GM06990 (cell line): ENCODE measurements around the gene PANK1.

Experiments used
- DNase-seq: peaks from one replicate; pipeline ENCODE4 v3.0.0-alpha.2; 2011; ENCODE audit not compliant: insufficient read length; ENCODE audit errors: extremely low read depth
- H3K27me3 ChIP-seq: replicated peaks from 2 replicates; pipeline ENCODE4 v1.6.0; 2011; ENCODE audit warnings: low read length; ENCODE audit not compliant: control insufficient read depth, insufficient read depth
- H3K36me3 ChIP-seq: 2 replicates; pipeline ENCODE4 v1.5.1; 2011; ENCODE audit warnings: low read length; ENCODE audit not compliant: control insufficient read depth, insufficient read depth
- H3K4me3 ChIP-seq: replicated peaks from 2 replicates; pipeline ENCODE4 v1.5.1; 2011; ENCODE audit warnings: low read depth, mild to moderate bottlenecking, control low read depth, low read length
- TF ChIP-seq, protein P1 (sequence below): IDR thresholded peaks from 2 replicates; pipeline ENCODE4 v1.5.1; 2011; ENCODE audit warnings: low read length, control low read depth, mild to moderate bottlenecking, inconsistent platforms; ENCODE audit not compliant: insufficient read depth, poor library complexity, severe bottlenecking

PANK1 gene

DNA sequence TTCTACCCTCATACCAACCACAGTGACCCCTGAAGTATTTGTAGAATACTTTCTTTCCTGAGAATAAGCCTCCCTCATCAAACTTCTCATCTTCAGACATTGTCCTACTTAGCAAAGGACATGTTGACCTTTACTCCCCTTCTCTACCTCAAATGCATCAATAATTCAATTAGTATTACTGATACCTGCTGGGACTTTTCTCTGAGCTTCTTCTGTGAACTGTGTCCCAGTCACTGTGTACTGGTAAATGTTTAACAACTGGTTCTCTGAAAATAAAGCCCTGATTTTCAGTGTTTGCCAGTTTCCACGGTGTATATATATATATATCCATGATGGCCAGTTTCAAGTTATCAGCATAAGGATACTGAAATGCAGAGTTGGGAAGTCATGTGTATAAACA, 12.2 kb downstream of the PANK1 start:
- no peaks in the 10 kb centered on the region for H3K27me3 ChIP-seq
- TF ChIP-seq, protein P1, sequence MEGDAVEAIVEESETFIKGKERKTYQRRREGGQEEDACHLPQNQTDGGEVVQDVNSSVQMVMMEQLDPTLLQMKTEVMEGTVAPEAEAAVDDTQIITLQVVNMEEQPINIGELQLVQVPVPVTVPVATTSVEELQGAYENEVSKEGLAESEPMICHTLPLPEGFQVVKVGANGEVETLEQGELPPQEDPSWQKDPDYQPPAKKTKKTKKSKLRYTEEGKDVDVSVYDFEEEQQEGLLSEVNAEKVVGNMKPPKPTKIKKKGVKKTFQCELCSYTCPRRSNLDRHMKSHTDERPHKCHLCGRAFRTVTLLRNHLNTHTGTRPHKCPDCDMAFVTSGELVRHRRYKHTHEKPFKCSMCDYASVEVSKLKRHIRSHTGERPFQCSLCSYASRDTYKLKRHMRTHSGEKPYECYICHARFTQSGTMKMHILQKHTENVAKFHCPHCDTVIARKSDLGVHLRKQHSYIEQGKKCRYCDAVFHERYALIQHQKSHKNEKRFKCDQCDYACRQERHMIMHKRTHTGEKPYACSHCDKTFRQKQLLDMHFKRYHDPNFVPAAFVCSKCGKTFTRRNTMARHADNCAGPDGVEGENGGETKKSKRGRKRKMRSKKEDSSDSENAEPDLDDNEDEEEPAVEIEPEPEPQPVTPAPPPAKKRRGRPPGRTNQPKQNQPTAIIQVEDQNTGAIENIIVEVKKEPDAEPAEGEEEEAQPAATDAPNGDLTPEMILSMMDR: no peak
- no peak for DNase-seq
- peaks cover 1% of the 10 kb centered on the region for H3K36me3 ChIP-seq
- no peak overlapping the region for H3K4me3 ChIP-seq

DNA sequence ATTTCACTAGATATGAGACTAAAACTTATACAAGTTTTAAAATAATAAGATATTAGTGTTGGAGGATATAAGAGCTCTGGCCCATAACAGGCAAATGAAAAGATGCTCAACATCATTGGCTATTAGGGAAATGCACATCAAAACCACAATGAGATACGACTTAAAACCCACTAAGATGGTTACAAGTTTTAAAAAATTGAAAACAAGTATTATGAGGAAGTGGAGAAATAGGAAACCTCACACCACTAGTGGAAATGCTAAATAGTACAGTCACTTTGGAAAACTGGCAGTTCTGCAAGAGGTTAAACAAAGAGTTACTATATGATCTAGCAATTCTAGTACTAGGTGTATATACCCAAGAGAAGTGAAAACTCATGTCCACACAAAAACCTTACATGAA, 17.2 kb downstream of the PANK1 start:
- Histone ChIP-seq H3K36me3 (0 out of 2 replicates have a peak, but pooled peaks cover 1% of the 10 kb centered on the region), H3K27me3 (no peaks in the 10 kb centered on the region), H3K4me3 (no peak overlapping the region)
- TF ChIP-seq, protein P1: no peak
- no peak for DNase-seq

DNA sequence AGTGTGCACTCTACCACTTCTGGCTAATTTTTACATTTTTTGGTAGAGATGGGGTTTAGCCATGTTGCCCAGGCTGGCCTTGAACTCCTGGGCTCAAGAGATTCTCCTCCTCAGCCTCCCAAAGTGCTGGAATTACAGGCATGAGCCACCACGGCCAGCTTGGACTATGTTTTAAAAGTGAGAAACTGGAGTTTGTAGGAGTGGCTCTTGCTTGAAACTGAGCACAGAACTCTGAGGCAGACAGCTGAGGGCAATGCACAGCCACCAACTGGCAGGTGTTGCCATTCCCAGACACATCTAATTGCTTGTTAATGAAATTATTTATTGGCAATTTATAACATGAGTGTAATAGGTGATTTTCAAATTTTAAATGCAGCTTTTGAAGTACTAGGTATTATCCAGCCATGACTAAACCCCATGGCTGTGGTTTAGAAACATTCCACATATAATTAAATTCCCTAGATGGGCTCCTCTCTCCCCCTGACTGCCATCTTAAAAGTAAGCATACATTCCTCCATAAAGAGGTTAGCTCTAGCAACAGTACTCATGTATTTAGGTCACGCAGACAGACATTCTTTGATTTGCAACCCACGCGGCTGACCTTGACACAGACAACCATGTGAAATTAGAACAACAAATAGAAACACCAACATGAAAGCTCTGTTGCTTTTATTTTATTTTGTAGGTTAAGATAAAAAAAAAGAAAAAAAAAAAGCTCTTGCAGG, 19.8 kb downstream of the PANK1 start:
- Histone ChIP-seq H3K27me3 (no peaks in the 10 kb centered on the region), H3K36me3 (0 out of 2 replicates have a peak, but pooled peaks cover 1% of the 10 kb centered on the region), H3K4me3 (no peak overlapping the region)
- DNase-seq: no peak
- TF ChIP-seq, protein P1: no peak

DNA sequence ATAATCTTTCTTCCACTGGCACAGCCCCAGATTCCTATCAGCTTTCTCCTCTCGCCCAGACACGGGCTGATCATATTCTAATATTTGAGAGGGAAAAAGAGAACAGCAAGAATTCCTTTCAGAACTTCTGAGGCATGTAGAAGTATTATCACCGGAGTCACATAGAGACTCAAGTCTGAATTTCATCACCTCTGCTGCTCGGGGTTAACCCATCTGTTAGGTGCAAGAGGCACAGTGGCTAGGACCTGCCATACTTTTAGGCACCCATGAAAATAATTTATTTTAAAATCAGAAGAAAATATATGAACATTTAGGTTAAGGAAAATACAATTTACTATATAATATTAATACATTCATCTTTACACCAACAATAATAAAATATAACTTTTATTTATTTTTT, 21.0 kb downstream of the PANK1 start:
- DNase-seq: no peak
- H3K36me3 ChIP-seq: 0 out of 2 replicates have a peak, but pooled peaks cover 1% of the 10 kb centered on the region
- TF ChIP-seq, protein P1: no peak
- no peaks in the 10 kb centered on the region for H3K27me3 ChIP-seq
- no peak overlapping the region for H3K4me3 ChIP-seq

DNA sequence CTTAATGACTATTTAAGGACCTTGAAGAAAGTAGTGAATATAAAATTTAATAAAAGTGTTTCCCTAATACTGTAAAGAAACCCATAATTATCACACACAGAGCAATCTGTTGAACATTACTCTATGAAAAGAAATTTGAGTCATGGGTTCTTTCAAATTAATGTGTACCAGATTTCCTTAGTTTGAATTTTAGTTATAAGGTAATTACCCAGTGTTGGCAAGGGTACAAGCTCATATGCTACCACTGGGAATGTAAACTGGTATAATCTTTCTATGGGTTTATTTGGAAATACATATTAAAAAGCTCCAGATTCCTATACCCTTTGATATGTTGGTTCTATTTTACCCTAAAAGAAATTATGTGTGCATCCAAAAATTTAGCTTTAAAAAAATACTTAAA, 22.9 kb downstream of the PANK1 start:
- no peaks in the 10 kb centered on the region for H3K27me3 ChIP-seq
- TF ChIP-seq, protein P1: no peak
- H3K36me3 ChIP-seq: 0 out of 2 replicates have a peak, but pooled peaks cover 1% of the 10 kb centered on the region
- no peak for DNase-seq
- no peak overlapping the region for H3K4me3 ChIP-seq
